H1 (cell line): Measurements from ENCODE around the gene DCDC2. TPM values are rescaled to one million over a fixed set of nuclear protein-coding genes. Genes with fewer than 3 reads are reported as not detected.

Experiments used
- CTCF ChIA-PET: fragments of 300-600 bp; sonication (Branson Sonifier 250); formaldehyde crosslinking; loops from one replicate; lab custom pipeline; 2021; ENCODE audit not compliant: partially characterized antibody; lab: Charles Lee
- POLR2A ChIA-PET: fragments of 300-600 bp; sonication (Branson Sonifier 250); formaldehyde crosslinking; loops from one replicate; lab custom pipeline; 2021; ENCODE audit warnings: inconsistent platforms; ENCODE audit not compliant: partially characterized antibody; lab: Charles Lee
- DNase-seq, 2 experiments: peaks; one replicate each; pipeline versions ENCODE4 v3.0.0 to v3.0.0-alpha.2; 2010 to 2022; ENCODE audit warnings: low spot score in 2 of 2, low read depth in 1 of 2, mixed read lengths in 1 of 2
- FAIRE-seq: peaks from 2 replicates; lab custom pipeline; 2011; peaks lifted over from hg19 to GRCh38; lab: Jason Lieb, UNC
- H2AFZ ChIP-seq: 2 replicates; pipeline ENCODE4 v1.8.1; 2012; ENCODE audit warnings: low read length, inconsistent platforms
- H2AK5ac ChIP-seq: 2 replicates; pipeline ENCODE4 v1.6.1; 2013; ENCODE audit warnings: low read depth, low read length
- H2BK120ac ChIP-seq: replicated peaks from 2 replicates; pipeline ENCODE3; 2013; ENCODE audit warnings: low read depth, low read length, inconsistent platforms
- H2BK12ac ChIP-seq: 2 replicates; pipeline ENCODE4 v1.6.1; 2013; ENCODE audit warnings: low read depth, low read length
- H2BK15ac ChIP-seq: 2 replicates; pipeline ENCODE4 v1.6.1; 2013; ENCODE audit warnings: low read length
- H2BK20ac ChIP-seq: 2 replicates; pipeline ENCODE4 v1.6.1; 2013; ENCODE audit warnings: low read length
- H2BK5ac ChIP-seq: 2 replicates; pipeline ENCODE4 v1.6.1; 2013; ENCODE audit warnings: low read depth, low read length
- H3K14ac ChIP-seq: 2 replicates; pipeline ENCODE4 v1.6.1; 2013; ENCODE audit warnings: inconsistent platforms; ENCODE audit not compliant: insufficient read length
- H3K18ac ChIP-seq: 2 replicates; pipeline ENCODE4 v1.6.1; 2013; ENCODE audit warnings: low read length; ENCODE audit errors: extremely low read depth
- H3K23ac ChIP-seq: 2 replicates; pipeline ENCODE4 v1.6.1; 2013; ENCODE audit warnings: inconsistent platforms; ENCODE audit not compliant: insufficient read length
- H3K23me2 ChIP-seq: 2 replicates; pipeline ENCODE4 v1.6.1; 2013; ENCODE audit warnings: low read depth, low read length
- H3K27ac ChIP-seq: 2 replicates; pipeline ENCODE4 v1.6.1; 2011; ENCODE audit warnings: low read depth, low read length, inconsistent platforms
- H3K27me3 ChIP-seq, 4 experiments: replicated peaks in 1 of 4; 1 replicate in 1 of 4; 2 replicates in 3 of 4; pipeline versions ENCODE4 v1.6.1 to v1.8.1; 2011 to 2013; ENCODE audit warnings: low read length in 3 of 4, mild to moderate bottlenecking in 3 of 4, inconsistent platforms in 2 of 4, mixed read lengths in 2 of 4, moderate library complexity in 1 of 4; ENCODE audit not compliant: control insufficient read depth in 3 of 4, insufficient read depth in 3 of 4; ENCODE audit errors: extremely low read depth in 1 of 4
- H3K36me3 ChIP-seq, 4 experiments: 2 replicates each; pipeline versions ENCODE4 v1.6.1 to v1.8.1; 2011 to 2013; ENCODE audit warnings: mild to moderate bottlenecking in 4 of 4, low read length in 3 of 4, moderate library complexity in 2 of 4, control low read depth in 1 of 4, inconsistent platforms in 1 of 4; ENCODE audit not compliant: insufficient read depth in 4 of 4, control insufficient read depth in 2 of 4
- H3K4ac ChIP-seq: replicated peaks from 2 replicates; pipeline ENCODE3; 2013; ENCODE audit warnings: low read length, low read depth, mixed read lengths, inconsistent platforms; ENCODE audit not compliant: insufficient read length
- H3K4me1 ChIP-seq, 4 experiments: replicated peaks in 1 of 4; 1 replicate in 1 of 4; 2 replicates in 3 of 4; pipeline versions ENCODE4 v1.6.1 to v1.8.1; 2011 to 2013; ENCODE audit warnings: low read length in 3 of 4, inconsistent platforms in 2 of 4, mixed read lengths in 1 of 4; ENCODE audit not compliant: insufficient read depth in 4 of 4, control insufficient read depth in 3 of 4
- H3K4me2 ChIP-seq, 2 experiments: 2 replicates each; pipeline versions ENCODE4 v1.6.1 to v1.8.1; 2011 to 2013; ENCODE audit warnings: low read depth in 2 of 2, low read length in 2 of 2, control low read depth in 1 of 2, inconsistent platforms in 1 of 2, mild to moderate bottlenecking in 1 of 2; ENCODE audit not compliant: insufficient read depth in 1 of 2
- H3K4me3 ChIP-seq, 4 experiments: fragments of 200-600, 300-600 bp in 1 of 4; sonication (generic), shearing (Covaris generic), sonication (Bioruptor Twin) in 1 of 4; 2 replicates each; pipeline versions ENCODE4 v1.5.1 to v1.8.1; 2011 to 2016; ENCODE audit warnings: low read length in 4 of 4, low read depth in 3 of 4, control low read depth in 2 of 4, inconsistent platforms in 2 of 4, mild to moderate bottlenecking in 2 of 4, mixed read lengths in 1 of 4, moderate library complexity in 1 of 4; ENCODE audit not compliant: insufficient read depth in 2 of 4; ENCODE audit errors: extremely low read depth in 1 of 4
- H3K56ac ChIP-seq: replicated peaks from 2 replicates; pipeline ENCODE3; 2013; ENCODE audit warnings: low read depth, mild to moderate bottlenecking, mixed read lengths, low read length, inconsistent platforms; ENCODE audit not compliant: insufficient read length
- H3K79me1 ChIP-seq: 2 replicates; pipeline ENCODE4 v1.6.1; 2013; ENCODE audit warnings: low read depth, low read length, control low read depth
- H3K79me2 ChIP-seq, 2 experiments: 2 replicates each; pipeline versions ENCODE4 v1.6.1 to v1.8.1; 2012 to 2013; ENCODE audit warnings: low read length in 2 of 2, mild to moderate bottlenecking in 2 of 2, inconsistent platforms in 1 of 2; ENCODE audit not compliant: insufficient read depth in 2 of 2, control insufficient read depth in 1 of 2
- H3K9ac ChIP-seq, 4 experiments: replicated peaks in 1 of 4; 1 replicate in 1 of 4; 2 replicates in 3 of 4; pipeline versions ENCODE4 v1.6.1 to v1.8.1; 2011 to 2013; ENCODE audit warnings: low read depth in 3 of 4, low read length in 3 of 4, control low read depth in 2 of 4, mild to moderate bottlenecking in 2 of 4, moderate library complexity in 2 of 4, inconsistent platforms in 1 of 4; ENCODE audit errors: extremely low read depth in 1 of 4
- H3K9me3 ChIP-seq, 2 experiments: 2 replicates each; pipeline versions ENCODE4 v1.6.1 to v1.8.1; 2012 to 2013; ENCODE audit warnings: mild to moderate bottlenecking in 2 of 2, moderate library complexity in 2 of 2, control low read depth in 1 of 2, inconsistent platforms in 1 of 2, low read depth in 1 of 2, low read length in 1 of 2, mixed read lengths in 1 of 2; ENCODE audit not compliant: insufficient read depth in 2 of 2
- H4K20me1 ChIP-seq, 2 experiments: replicated peaks in 1 of 2; 2 replicates each; pipeline versions ENCODE3 to v1.8.1; 2011 to 2013; ENCODE audit warnings: inconsistent platforms in 2 of 2, low read length in 2 of 2, mild to moderate bottlenecking in 1 of 2; ENCODE audit not compliant: insufficient read depth in 2 of 2, control insufficient read depth in 1 of 2
- H4K5ac ChIP-seq: 2 replicates; pipeline ENCODE4 v1.6.1; 2013; ENCODE audit warnings: low read length, low read depth, mixed read lengths, inconsistent platforms; ENCODE audit not compliant: insufficient read length
- H4K8ac ChIP-seq: 2 replicates; pipeline ENCODE4 v1.8.0; 2013; ENCODE audit warnings: mild to moderate bottlenecking, moderate library complexity, low read length, inconsistent platforms; ENCODE audit not compliant: insufficient read depth; ENCODE audit errors: extremely low read depth
- H4K91ac ChIP-seq: replicated peaks from 2 replicates; pipeline ENCODE3; 2013; ENCODE audit warnings: low read length, mixed read lengths, inconsistent platforms; ENCODE audit not compliant: insufficient read length
- CHD2 ChIP-seq: IDR thresholded peaks from 2 replicates; pipeline ENCODE4 v1.6.1; 2012; ENCODE audit warnings: low read length, improper control_type of control experiment
- E2F6 ChIP-seq: IDR thresholded peaks from 2 replicates; pipeline ENCODE4 v1.6.1; 2012; ENCODE audit warnings: inconsistent platforms
- EGR1 ChIP-seq: IDR thresholded peaks from 2 replicates; pipeline ENCODE4 v1.6.1; 2011; ENCODE audit warnings: low read depth, low read length, borderline replicate concordance
- GTF2F1 ChIP-seq: IDR thresholded peaks from 2 replicates; pipeline ENCODE4 v1.6.1; 2012; ENCODE audit warnings: low read depth, low read length, improper control_type of control experiment, borderline replicate concordance
- KDM4A ChIP-seq: IDR thresholded peaks from one replicate; pipeline ENCODE4 v1.7.1; 2012; ENCODE audit warnings: low read depth, mild to moderate bottlenecking, moderate library complexity, low read length, inconsistent platforms; ENCODE audit not compliant: severe bottlenecking
- MAX ChIP-seq: IDR thresholded peaks from 2 replicates; pipeline ENCODE4 v1.6.1; 2012; ENCODE audit warnings: inconsistent platforms
- SIX5 ChIP-seq: IDR thresholded peaks from 2 replicates; pipeline ENCODE4 v1.6.1; 2011; ENCODE audit warnings: mild to moderate bottlenecking, low read depth, low read length
- TAF1 ChIP-seq: IDR thresholded peaks from 2 replicates; pipeline ENCODE4 v1.6.1; 2011; ENCODE audit warnings: mild to moderate bottlenecking, low read depth, low read length
- WGBS, 2 experiments: shearing (Covaris generic) in 1 of 2; methylation state at CpG; one replicate each; pipeline versions ENCODE4 v1.1.6 to v1.1.7; 2013 to 2015; ENCODE audit warnings: low lambda C conversion rate in 2 of 2, mixed read lengths in 2 of 2, inconsistent platforms in 1 of 2, low coverage in 1 of 2, missing lambda C conversion rate in 1 of 2; ENCODE audit not compliant: insufficient replicate concordance in 2 of 2, insufficient coverage in 1 of 2, insufficient read length in 1 of 2; ENCODE audit errors: extremely low coverage in 1 of 2, missing lambda C conversion rate in 1 of 2; 5-methylcytosine and 5-hydroxymethylcytosine counted together
- polyA plus RNA-seq, 7 experiments: library from polyadenylated mRNA; depleted of rRNA in 3 of 7; stranded (reverse) in 5 of 7; unstranded in 2 of 7; fragments of >200 nt in 5 of 7; fragments of 200-250 nt in 2 of 7; gene quantifications; 1 replicate in 5 of 7; 2 replicates in 1 of 7; 4 replicates in 1 of 7; pipeline versions ENCODE4 v1.2.1 to v1.2.3, GENCODE V29; 2011 to 2013; ENCODE audit warnings: missing spikeins in 2 of 7, mixed read lengths in 2 of 7
- total RNA-seq: library from RNA; stranded (reverse); fragmentation: NEBNext Ultra II Directional; extraction: Animal tissue kit (Norgen Biotek cat#: 25700); gene quantifications from 2 replicates; pipeline ENCODE4 v1.2.1, GENCODE V29; 2021

The DCDC2 gene
- total and polyA plus RNA-seq, 2 of the 8 experiments (the other 6 are each of a cell fraction or from before 2014, with no cell fraction given): 0.03 to 0.15 TPM

GRCh38 chr6:24225838-24226237 is 132.0 kb downstream of the DCDC2 start:
- no peak for DNase-seq
- POLR2A ChIA-PET: no interaction called here
- 85% methylated on average over 2 of the region's 2 CpGs; no CpG with 5 or more reads in 1 of the 2 experiments for WGBS, 2 experiments
- Histone ChIP-seq H3K27ac (no peak overlapping the region), H2BK12ac (no peak overlapping the region), H3K56ac (no peak overlapping the region), H2BK5ac (no peak overlapping the region), H2AK5ac (no peak overlapping the region), H3K79me2 (no peaks in the 10 kb centered on the region), H2BK120ac (no peak overlapping the region), H4K5ac (no peak overlapping the region), H4K91ac (no peak overlapping the region), H3K4me1 (no peaks in the 10 kb centered on the region; a peak in 2 of 7 replicates), H2BK20ac (no peak overlapping the region), H3K9me3 (no peaks in the 10 kb centered on the region), H3K27me3 (no peaks in the 10 kb centered on the region), H4K20me1 (no peaks in the 10 kb centered on the region), H2AFZ (no peak overlapping the region), H3K9ac (no peak overlapping the region), H3K23ac (no peak overlapping the region), H3K18ac (no peak overlapping the region), H3K79me1 (no peaks in the 10 kb centered on the region), H3K4me3 (no peak overlapping the region), H3K4me2 (no peak overlapping the region), H3K36me3 (no peaks in the 10 kb centered on the region), H3K4ac (no peak overlapping the region), H3K14ac (no peak overlapping the region), H4K8ac (no peak overlapping the region), H2BK15ac (no peak overlapping the region), H3K23me2 (no peaks in the 10 kb centered on the region)
- TF ChIP-seq MAX: no peak
- TF ChIP-seq TAF1: no peak
- TF ChIP-seq KDM4A: no peak
- no peak for TF ChIP-seq SIX5
- no peak for TF ChIP-seq CHD2
- TF ChIP-seq E2F6: no peak
- TF ChIP-seq EGR1: no peak
- TF ChIP-seq GTF2F1: no peak
- CTCF ChIA-PET: no interaction called here
- no peak for FAIRE-seq
